Bone marrow (tissue), 2 donors: ENCODE measurements around the gene TPTE2.
"Not testable (repeated sequence)": the region's sequence is repeated elsewhere in the genome, so short reads cannot be mapped to it uniquely, and the experiment has no call there.

Experiments used
- DNase-seq, 2 donors: peaks; one replicate each; lab custom pipeline; 2025; lab: John Stamatoyannopoulos, UW

Gene TPTE2

DNA sequence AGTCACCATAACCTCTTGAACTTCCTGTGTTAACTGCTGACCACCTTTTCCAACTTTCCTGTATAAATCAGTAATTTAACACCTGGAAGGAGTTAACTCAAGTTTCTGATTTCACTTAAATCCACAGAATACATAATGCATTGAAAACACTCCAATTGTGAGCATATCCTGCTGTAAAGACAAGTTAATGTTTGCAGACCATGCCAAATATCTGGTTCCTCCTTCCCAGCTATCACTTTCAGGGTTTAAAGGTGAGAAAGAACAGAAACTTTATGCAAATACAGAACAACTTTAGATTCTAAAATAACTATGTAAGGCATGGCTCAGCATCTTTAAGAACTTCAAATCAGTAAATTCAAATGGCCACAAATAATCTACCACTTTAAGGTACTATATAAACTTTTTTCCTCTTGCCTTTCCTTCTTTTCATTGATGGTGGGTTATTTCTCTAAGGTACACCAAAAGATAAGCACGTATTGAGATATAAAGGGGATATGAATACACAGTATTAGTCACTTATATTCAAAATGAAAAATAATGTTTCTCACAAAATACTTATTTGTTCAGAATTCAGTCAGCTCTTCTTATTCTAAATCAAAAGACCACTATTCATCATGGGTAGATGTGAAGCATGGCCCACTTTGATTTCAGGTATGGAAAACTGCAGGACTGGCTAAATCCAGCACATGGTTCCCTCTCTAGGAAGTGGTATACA lies 6.6 kb upstream of the TPTE2 start:
- no peak for DNase-seq

GRCh38 chr13:19561585-19561984 lies 253 bp upstream of the TPTE2 start:
- no peak for DNase-seq

DNA sequence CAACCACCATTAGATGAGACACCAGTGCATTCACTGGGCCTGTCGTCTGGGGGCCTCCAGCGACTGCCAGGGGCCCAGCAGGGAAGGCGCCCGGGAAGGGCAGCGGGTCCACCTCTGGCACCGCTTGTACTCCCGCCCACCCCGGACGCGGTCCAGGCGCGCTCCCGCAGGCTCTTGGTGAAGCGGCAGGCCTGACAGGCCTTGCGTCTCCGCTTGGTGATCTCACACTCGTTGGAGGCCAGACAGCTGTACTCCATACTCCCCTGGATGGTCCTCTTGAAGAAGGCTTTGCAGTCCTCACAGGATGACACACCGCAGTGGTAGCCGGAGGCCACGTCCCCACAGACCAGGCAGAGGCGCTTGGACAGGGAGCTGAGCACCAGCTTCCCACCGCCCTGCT lies 660 bp downstream of the TPTE2 start:
- DNase-seq: not testable (repeated sequence)

DNA sequence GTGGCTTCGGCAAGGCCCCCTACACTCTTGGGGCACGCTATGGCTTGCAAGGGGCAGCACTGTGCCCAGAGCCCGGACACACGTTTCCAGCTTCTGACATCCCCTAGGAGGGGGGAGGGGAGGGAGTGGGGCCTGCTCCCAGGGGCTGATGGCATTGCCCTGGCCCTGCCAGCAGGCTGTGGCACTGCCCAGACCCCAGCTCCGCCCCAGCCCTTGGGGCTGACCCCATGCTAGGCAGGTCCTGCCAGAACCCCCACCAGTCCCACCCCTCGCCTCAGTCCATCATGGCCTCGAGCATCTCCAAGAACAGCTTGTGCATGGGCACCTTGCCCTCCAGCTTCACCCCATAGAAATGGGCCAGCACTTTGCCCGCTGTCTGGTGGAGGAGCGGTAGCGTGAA lies 1.6 kb downstream of the TPTE2 start:
- not testable (repeated sequence) for DNase-seq

DNA sequence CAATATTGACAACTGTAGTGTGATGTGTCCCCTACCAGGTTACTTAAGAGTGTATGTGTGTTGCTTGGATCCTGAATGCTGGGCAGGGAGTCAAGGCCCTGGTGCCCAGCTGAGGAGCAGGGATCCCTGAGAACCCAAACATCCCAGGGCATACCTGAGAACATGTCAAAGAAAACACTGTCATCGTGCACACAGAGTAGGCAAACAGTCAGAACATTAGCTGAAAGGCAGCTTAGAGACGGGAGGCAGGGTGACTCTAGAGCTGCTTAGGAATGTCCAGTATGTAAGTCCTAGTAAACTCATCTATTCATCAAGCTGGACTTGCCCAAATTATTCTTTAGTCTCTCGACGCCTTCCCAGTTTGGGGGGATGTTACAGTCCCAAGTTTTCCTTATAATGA lies 4.0 kb downstream of the TPTE2 start:
- not testable (repeated sequence) for DNase-seq

GRCh38 chr13:19549245-19549644 lies 12.1 kb downstream of the TPTE2 start:
- not testable (repeated sequence) for DNase-seq

- not testable (repeated sequence) for DNase-seq
Observed at GRCh38 chr13:19525634-19526033, 35.7 kb downstream of the TPTE2 start.

GRCh38 chr13:19519049-19519448 lies 42.3 kb downstream of the TPTE2 start:
- no peak for DNase-seq

- not testable (repeated sequence) for DNase-seq
Observed at GRCh38 chr13:19507623-19508022, 53.7 kb downstream of the TPTE2 start.

GRCh38 chr13:19460126-19460525 lies 101.2 kb downstream of the TPTE2 start:
- DNase-seq: not testable (repeated sequence)

DNA sequence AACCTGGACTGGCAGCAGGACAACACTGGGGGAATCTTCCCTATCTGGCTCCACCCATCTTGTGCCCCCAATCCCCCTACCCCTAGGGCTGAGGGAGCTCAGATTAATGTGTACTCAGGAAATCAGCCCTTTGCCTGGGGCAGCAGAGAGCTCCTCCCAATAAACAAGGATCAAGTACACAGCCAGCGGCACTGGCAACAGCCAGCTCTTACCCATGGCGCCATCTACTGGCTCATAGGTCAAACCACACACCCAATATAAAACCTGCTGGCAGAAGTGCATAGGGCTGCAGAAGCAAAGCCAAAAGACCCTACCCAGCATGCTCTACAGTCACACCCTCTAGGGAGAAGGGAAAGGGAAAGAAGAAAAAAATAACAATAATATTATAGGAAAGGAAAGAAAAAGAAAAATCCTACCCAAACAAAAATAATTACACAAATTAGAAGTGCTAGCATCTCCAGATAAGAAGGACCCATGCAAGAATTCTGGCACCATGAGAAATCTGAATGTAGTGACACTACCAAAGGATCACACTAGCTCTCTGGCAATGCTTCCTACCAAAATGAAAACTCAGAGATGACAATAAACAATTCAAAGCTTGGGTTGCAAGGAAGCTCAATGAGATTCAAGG lies 122.2 kb downstream of the TPTE2 start:
- DNase-seq: not testable (repeated sequence)

DNA sequence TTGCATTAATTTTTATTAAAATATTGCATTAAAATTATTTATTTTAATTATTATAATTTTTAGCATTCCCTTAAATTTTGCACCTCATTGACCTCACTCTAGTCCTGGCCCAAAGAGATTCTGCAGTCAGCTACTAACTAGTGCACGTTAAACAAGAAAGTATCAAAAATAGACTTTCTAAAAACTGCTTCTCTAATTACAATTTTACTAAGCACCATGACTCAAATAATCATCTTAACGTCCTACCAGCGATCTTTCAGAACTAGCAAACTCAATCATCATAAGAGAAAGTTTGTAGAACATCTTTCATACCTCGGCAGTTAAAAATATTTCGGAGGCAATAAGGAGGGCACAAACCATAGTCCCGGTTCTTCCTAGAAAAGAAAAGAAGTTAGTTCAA lies 123.6 kb downstream of the TPTE2 start:
- DNase-seq: not testable (repeated sequence)

DNA sequence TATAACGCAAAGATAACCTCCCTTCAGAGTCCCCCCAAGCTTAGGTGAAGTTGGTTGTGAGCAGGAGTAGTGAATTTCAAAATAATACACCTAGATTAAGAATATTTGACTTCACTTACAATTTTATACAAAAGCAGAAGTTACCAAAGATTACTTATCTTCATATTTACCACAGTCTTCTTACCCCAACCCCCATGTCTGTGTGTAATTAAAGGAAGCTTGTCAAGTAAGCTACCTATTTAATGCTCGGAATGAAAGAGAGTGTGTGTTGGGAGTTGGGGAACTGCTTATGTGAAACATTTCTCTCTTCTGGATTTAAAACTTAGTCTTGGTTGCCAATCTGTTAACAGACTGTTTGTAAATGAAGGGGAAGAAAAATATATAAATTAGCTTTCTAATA lies 139.1 kb downstream of the TPTE2 start:
- not testable (repeated sequence) for DNase-seq

DNA sequence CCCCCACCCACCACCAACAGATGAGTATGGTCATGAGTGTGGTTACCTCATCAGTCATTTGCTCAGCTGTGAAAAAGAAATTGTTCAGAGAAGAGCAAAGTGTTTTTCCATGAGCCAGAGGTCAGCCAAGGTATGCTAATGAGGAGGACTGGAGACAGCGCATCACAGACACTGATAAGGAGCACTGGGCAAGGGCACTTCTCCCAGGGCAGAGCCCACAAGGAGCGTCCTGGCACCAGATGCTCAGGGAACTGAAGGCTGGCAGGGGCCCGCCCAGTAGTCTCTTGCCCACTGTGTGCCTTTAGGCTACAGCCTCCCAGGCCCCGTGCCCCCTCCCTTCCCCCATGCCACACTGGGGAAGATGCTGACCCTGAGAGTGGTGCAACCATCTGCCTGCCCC lies 148.8 kb downstream of the TPTE2 start:
- not testable (repeated sequence) for DNase-seq

- DNase-seq: not testable (repeated sequence)
Observed at GRCh38 chr13:19382746-19383511, 178.4 kb downstream of the TPTE2 start.

GRCh38 chr13:19382111-19382510 lies 179.2 kb downstream of the TPTE2 start:
- DNase-seq: no peak
